OCI-LY7 (cell line): ENCODE results near the gene SBF2. TPM values are rescaled to one million over a fixed set of nuclear protein-coding genes. Genes with fewer than 3 reads are reported as not detected.

ENCODE experiments used
- BruUV-seq: library from RNA; stranded (reverse); fragments of 400-500 nt; replicated peaks from 2 replicates; lab custom pipeline; 2021; lab: Mats Ljungman, UMichigan
- CTCF ChIA-PET: fragments of 300-600 bp; sonication (Branson Sonifier 250); formaldehyde crosslinking; loops from one replicate; lab custom pipeline; 2022; ENCODE audit warnings: antibody characterized with exemption; ENCODE audit not compliant: unreplicated experiment; lab: Charles Lee
- POLR2A ChIA-PET: fragments of 300-600 bp; sonication (Branson Sonifier 250); formaldehyde crosslinking; loops from one replicate; lab custom pipeline; 2022; ENCODE audit warnings: antibody characterized with exemption; lab: Charles Lee
- DNase-seq: peaks from one replicate; pipeline ENCODE4 v3.0.0-alpha.2; 2015; ENCODE audit warnings: low spot score
- H2AFZ ChIP-seq: fragments of 200-600 bp; sonication (generic), shearing (Covaris generic); 2 replicates; pipeline ENCODE4 v1.6.1; 2014; ENCODE audit warnings: mild to moderate bottlenecking, antibody characterized with exemption, low read length, moderate library complexity
- H3K27ac ChIP-seq: fragments of 200-600 bp; sonication (generic); 2 replicates; pipeline ENCODE4 v1.5.1; 2014; ENCODE audit warnings: mixed run types, low read depth, mild to moderate bottlenecking, moderate library complexity, low read length, inconsistent platforms; ENCODE audit not compliant: poor library complexity, severe bottlenecking
- H3K36me3 ChIP-seq: fragments of 200-600 bp; sonication (generic); 2 replicates; pipeline ENCODE4 v1.6.1; 2014; ENCODE audit warnings: mild to moderate bottlenecking, antibody characterized with exemption, low read length, moderate library complexity, mixed read lengths; ENCODE audit not compliant: insufficient read depth
- H3K4me1 ChIP-seq: fragments of 200-600 bp; sonication (generic); 2 replicates; pipeline ENCODE4 v1.5.1; 2014; ENCODE audit warnings: mild to moderate bottlenecking, low read length; ENCODE audit not compliant: insufficient read depth, poor library complexity, severe bottlenecking
- H3K4me2 ChIP-seq: fragments of 200-600 bp; sonication (generic); 2 replicates; pipeline ENCODE4 v1.6.1; 2014; ENCODE audit warnings: mild to moderate bottlenecking, low read length
- H3K4me3 ChIP-seq: fragments of 200-600 bp; sonication (generic); 2 replicates; pipeline ENCODE4 v1.5.1; 2014; ENCODE audit warnings: mild to moderate bottlenecking, low read depth, low read length; ENCODE audit not compliant: poor library complexity, severe bottlenecking
- H3K79me2 ChIP-seq: fragments of 200-600 bp; sonication (generic); 2 replicates; pipeline ENCODE4 v1.6.1; 2016; ENCODE audit warnings: low read depth, mild to moderate bottlenecking, low read length, moderate library complexity, mixed read lengths; ENCODE audit not compliant: insufficient read depth
- H3K9me2 ChIP-seq: fragments of 200-600 bp; sonication (generic); 2 replicates; pipeline ENCODE4 v1.6.1; 2016; ENCODE audit warnings: mild to moderate bottlenecking, low read length, mixed read lengths; ENCODE audit not compliant: insufficient read depth
- H3K9me3 ChIP-seq: fragments of 200-600 bp; sonication (generic); 2 replicates; pipeline ENCODE4 v1.6.1; 2014; ENCODE audit warnings: mild to moderate bottlenecking, mixed run types, low read length, mixed read lengths
- H4K20me1 ChIP-seq: fragments of 200-600 bp; sonication (generic); 2 replicates; pipeline ENCODE4 v1.6.1; 2014; ENCODE audit warnings: mild to moderate bottlenecking, antibody characterized with exemption, low read length, moderate library complexity, mixed read lengths; ENCODE audit not compliant: insufficient read depth
- CTCF ChIP-seq: fragments of 200-600 bp; sonication (generic); conservative IDR thresholded peaks from 2 replicates; pipeline ENCODE4 v1.5.1; 2014; ENCODE audit warnings: mild to moderate bottlenecking, antibody characterized with exemption, low read length, moderate library complexity, mixed read lengths
- EZH2phosphoT487 ChIP-seq: fragments of 200-600 bp; sonication (generic); IDR thresholded peaks from 2 replicates; pipeline ENCODE4 v1.6.1; 2018; ENCODE audit warnings: low read depth, borderline replicate concordance, mild to moderate bottlenecking, mixed run types, antibody characterized with exemption, low read length, moderate library complexity, mixed read lengths
- intact Hi-C: fragments of 100-400 bp; cut with micrococcal nuclease; formaldehyde crosslinking; loops from one replicate; pipeline ENCODE4 v1.10.0; 2022; ENCODE audit not compliant: unreplicated experiment
- total RNA-seq, 2 experiments: library from RNA; depleted of rRNA in 1 of 2; stranded (reverse); fragments of >200 nt in 1 of 2; shearing (Covaris generic) in 1 of 2; gene quantifications; 2 replicates each; pipeline ENCODE4 v1.2.3, GENCODE V29; 2014 to 2022

SBF2 gene
- total RNA-seq, 2 experiments from 2014 or later: 12.9 to 14.3 TPM

GRCh38 chr11:9821008-9821752, 472.8 kb downstream of the SBF2 start:
- no peak for TF ChIP-seq CTCF
- TF ChIP-seq EZH2phosphoT487: no peak
- DNase-seq: no peak
- H3K4me2 ChIP-seq: no peak overlapping the region
- intact Hi-C loops: no loop called here
- H2AFZ ChIP-seq: no peak overlapping the region
- H3K4me3 ChIP-seq: no peak overlapping the region
- BruUV-seq: no TSS peak
- no peak overlapping the region for H3K27ac ChIP-seq
- no peaks in the 10 kb centered on the region for H4K20me1 ChIP-seq
- H3K9me3 ChIP-seq: no peaks in the 10 kb centered on the region
- H3K9me2 ChIP-seq: no peaks in the 10 kb centered on the region
- H3K79me2 ChIP-seq: no peaks in the 10 kb centered on the region
- ChIA-PET CTCF (no interaction called here), POLR2A (no interaction called here)
- no peaks in the 10 kb centered on the region for H3K36me3 ChIP-seq
- no peaks in the 10 kb centered on the region for H3K4me1 ChIP-seq

- no peaks in the 10 kb centered on the region for H3K9me3 ChIP-seq
- no peak overlapping the region for H3K4me2 ChIP-seq
- H3K9me2 ChIP-seq: no peaks in the 10 kb centered on the region
- no peaks in the 10 kb centered on the region for H3K79me2 ChIP-seq
- H3K36me3 ChIP-seq: no peaks in the 10 kb centered on the region
- DNase-seq: no peak
- H4K20me1 ChIP-seq: no peaks in the 10 kb centered on the region
- no peaks in the 10 kb centered on the region for H3K4me1 ChIP-seq
- H3K4me3 ChIP-seq: no peak overlapping the region
- ChIA-PET POLR2A (interaction anchor here (1.0 to 1.2 kb wide), 2 partner anchors 17 to 19 kb away, joined by 3 to 4 read pairs; no protein-coding TSS in a partner anchor), CTCF (no interaction called here)
- no peak overlapping the region for H2AFZ ChIP-seq
- no peak for TF ChIP-seq EZH2phosphoT487
- TF ChIP-seq CTCF: no peak
- BruUV-seq: no TSS peak
- H3K27ac ChIP-seq: no peak overlapping the region
- intact Hi-C loops: no loop called here
These were observed 473.8 kb downstream of the SBF2 start for GRCh38 chr11:9820260-9820659.

- H3K9me3 ChIP-seq: no peaks in the 10 kb centered on the region
- intact Hi-C loops: no loop called here
- no TSS peak for BruUV-seq
- H2AFZ ChIP-seq: no peak overlapping the region
- ChIA-PET POLR2A (interaction anchor here (0.7 to 1.0 kb wide), 2 partner anchors 13 to 28 kb away, joined by 3 to 4 read pairs; no protein-coding TSS in a partner anchor), CTCF (no interaction called here)
- no peaks in the 10 kb centered on the region for H4K20me1 ChIP-seq
- no peaks in the 10 kb centered on the region for H3K36me3 ChIP-seq
- no peaks in the 10 kb centered on the region for H3K9me2 ChIP-seq
- no peak overlapping the region for H3K27ac ChIP-seq
- TF ChIP-seq CTCF (no peak), EZH2phosphoT487 (no peak)
- no peaks in the 10 kb centered on the region for H3K79me2 ChIP-seq
- DNase-seq: no peak
- H3K4me1 ChIP-seq: no peaks in the 10 kb centered on the region
- H3K4me3 ChIP-seq: no peak overlapping the region
- H3K4me2 ChIP-seq: no peak overlapping the region
These were observed 476.8 kb downstream of the SBF2 start for GRCh38 chr11:9817191-9817590.
